Amniotic stem cell (primary cell): ENCODE measurements around the gene TMC8.

Experiments used
- DNase-seq: peaks from one replicate; lab custom pipeline; 2025; lab: John Stamatoyannopoulos, UW

TMC8 gene

GRCh38 chr17:78124081-78124835, 6.3 kb upstream of the TMC8 start:
- DNase-seq: no peak

- no peak for DNase-seq
These were observed 5.8 kb upstream of the TMC8 start for GRCh38 chr17:78124836-78125137.

GRCh38 chr17:78125138-78125913, 5.2 kb upstream of the TMC8 start:
- DNase-seq: no peak

GRCh38 chr17:78125976-78126894, 4.3 kb upstream of the TMC8 start:
- DNase-seq: no peak

GRCh38 chr17:78126895-78127238, 3.7 kb upstream of the TMC8 start:
- no peak for DNase-seq

GRCh38 chr17:78127239-78127887, 3.2 kb upstream of the TMC8 start:
- no peak for DNase-seq

- DNase-seq: no peak
These were observed 2.6 kb upstream of the TMC8 start for GRCh38 chr17:78127888-78128550.

- no peak for DNase-seq
These were observed 1.8 kb upstream of the TMC8 start, which contains the start of gene TMC6 for GRCh38 chr17:78128551-78129350. Gene TMC6, minus strand, starts transcription at chr17:78128755. Its CDS starts 1,923 bp downstream, at chr17:78126832.

GRCh38 chr17:78129351-78130089, 1.1 kb upstream of the TMC8 start:
- DNase-seq: no peak

GRCh38 chr17:78130090-78130436, 508 bp upstream of the TMC8 start:
- no peak for DNase-seq

- no peak for DNase-seq
These were observed 857 bp downstream of the TMC8 start for GRCh38 chr17:78131172-78132083.

GRCh38 chr17:78132084-78132676, 1.6 kb downstream of the TMC8 start:
- DNase-seq: no peak

- DNase-seq: no peak
These were observed 2.2 kb downstream of the TMC8 start for GRCh38 chr17:78132767-78133178.

- DNase-seq: no peak
These were observed 2.8 kb downstream of the TMC8 start for GRCh38 chr17:78133179-78133951.

- DNase-seq: no peak
These were observed 3.7 kb downstream of the TMC8 start for GRCh38 chr17:78133971-78134898.

- DNase-seq: no peak
These were observed 4.4 kb downstream of the TMC8 start for GRCh38 chr17:78134899-78135385.
